GM19351 (cell line): Measurements from ENCODE around the gene NELFB.
"Not testable (repeated sequence)": the region's sequence is repeated elsewhere in the genome, so short reads cannot be mapped to it uniquely, and the experiment has no call there.

ENCODE experiments used
- ATAC-seq: cut with Tn5 transposase; IDR thresholded peaks from one replicate; pipeline ENCODE4 v1.9.1; 2021; ENCODE audit warnings: mild to moderate bottlenecking, moderate library complexity; ENCODE audit not compliant: unreplicated experiment

Gene NELFB

GRCh38 chr9:137247135-137247915, 7.8 kb upstream of the NELFB start:
- ATAC-seq: no peak

- ATAC-seq: no peak
These were observed 7.3 kb upstream of the NELFB start for GRCh38 chr9:137247916-137248175.

GRCh38 chr9:137250329-137251193, 4.6 kb upstream of the NELFB start:
- no peak for ATAC-seq

- no peak for ATAC-seq
These were observed 4.0 kb upstream of the NELFB start, which contains the start of gene STPG3 for GRCh38 chr9:137251194-137251461. Gene STPG3, plus strand, starts transcription at chr9:137251286. Its CDS starts 1 bp downstream, at chr9:137251287.

GRCh38 chr9:137251490-137252268, 3.4 kb upstream of the NELFB start:
- ATAC-seq: no peak

GRCh38 chr9:137252555-137253506, 2.3 kb upstream of the NELFB start:
- ATAC-seq: no peak

- no peak for ATAC-seq
These were observed 1.2 kb upstream of the NELFB start for GRCh38 chr9:137253717-137254623.

GRCh38 chr9:137255448-137256114, 454 bp downstream of the NELFB start:
- peak; percentile 32 for ATAC-seq

GRCh38 chr9:137256362-137256761, 1.2 kb downstream of the NELFB start:
- no peak for ATAC-seq

GRCh38 chr9:137256856-137257255, 1.7 kb downstream of the NELFB start:
- ATAC-seq: no peak

GRCh38 chr9:137262173-137262908, 7.2 kb downstream of the NELFB start:
- not testable (repeated sequence) for ATAC-seq

- no peak for ATAC-seq
These were observed 7.8 kb downstream of the NELFB start for GRCh38 chr9:137262909-137263285.

GRCh38 chr9:137263506-137263905, 8.4 kb downstream of the NELFB start:
- no peak for ATAC-seq

GRCh38 chr9:137264067-137264466, 8.9 kb downstream of the NELFB start:
- no peak for ATAC-seq

GRCh38 chr9:137265496-137266161, 10.5 kb downstream of the NELFB start:
- ATAC-seq: no peak

GRCh38 chr9:137266162-137266527, 11.0 kb downstream of the NELFB start:
- ATAC-seq: no peak

- no peak for ATAC-seq
These were observed 11.7 kb downstream of the NELFB start for GRCh38 chr9:137266585-137267453.
